Uterus (tissue), 4 donors: ENCODE data around the gene VAC14. TPM values are rescaled to one million over a fixed set of nuclear protein-coding genes. Genes with fewer than 3 reads are reported as not detected.
A peak's percentile ranks its signal among the peaks of the same experiment; 100 is the strongest.

Experiments
- DNase-seq, 2 donors: peaks; one replicate each; pipeline ENCODE4 v3.0.0-alpha.2; 2019 to 2020
- H3K27ac ChIP-seq, 2 donors: fragments of 200-600 bp; sonication (generic); 1 replicate in 1 of 2; 2 replicates in 1 of 2; pipeline ENCODE4 v1.5.1; 2016 to 2018
- H3K27me3 ChIP-seq, 2 donors: fragments of 200-600 bp; sonication (generic); one replicate each; pipeline ENCODE4 v1.5.1; 2018 to 2019; ENCODE audit warnings: control low read depth in 1 of 2
- H3K36me3 ChIP-seq, 2 donors: fragments of 200-600 bp; sonication (generic); one replicate each; pipeline ENCODE4 v1.5.1; 2019; ENCODE audit warnings: control low read depth in 1 of 2
- H3K4me1 ChIP-seq, 2 donors: fragments of 200-600 bp; sonication (generic); one replicate each; pipeline ENCODE4 v1.5.1; 2018 to 2019; ENCODE audit warnings: control low read depth in 1 of 2
- H3K4me3 ChIP-seq, 2 donors: fragments of 200-600 bp; sonication (generic); 1 replicate in 1 of 2; 2 replicates in 1 of 2; pipeline ENCODE4 v1.5.1; 2018 to 2019; ENCODE audit warnings: mild to moderate bottlenecking in 1 of 2
- H3K9me3 ChIP-seq, 2 donors: fragments of 200-600 bp; sonication (generic); one replicate each; pipeline ENCODE4 v1.5.1; 2019; ENCODE audit warnings: control low read depth in 1 of 2
- POLR2A ChIP-seq, 2 donors: fragments of 450-650 bp; IDR thresholded peaks; one replicate each; pipeline ENCODE4 v1.6.1; 2016; ENCODE audit warnings: antibody characterized with exemption in 2 of 2, mild to moderate bottlenecking in 1 of 2, moderate library complexity in 1 of 2
- intact Hi-C: fragments of 100-400 bp; cut with DNase I; formaldehyde crosslinking; loops from one replicate; pipeline ENCODE4 v1.15.1; 2023; ENCODE audit warnings: low total_unique reads
- total RNA-seq, 4 donors: library from RNA; depleted of rRNA in 3 of 4; stranded (reverse); fragments of >200 nt in 3 of 4; gene quantifications; one replicate each; pipeline versions ENCODE4 v1.1.0 to v1.2.4, GENCODE V29; 2014 to 2023
- TF ChIP-seq, protein P1 (sequence below), 4 experiments: fragments of 200-600 bp in 2 of 4; fragments of 450-650 bp in 2 of 4; sonication (generic) in 2 of 4; IDR thresholded peaks; one replicate each; pipeline ENCODE4 v1.5.1; 2016 to 2019; ENCODE audit warnings: antibody characterized with exemption in 4 of 4, mild to moderate bottlenecking in 2 of 4, moderate library complexity in 1 of 4
- donor health status: DM: yes; HTN: yes; CAD: no.

Gene VAC14
- total RNA-seq, 4 donors from 2014 or later: 4.7 to 30.6 (median 17.4) TPM

DNA sequence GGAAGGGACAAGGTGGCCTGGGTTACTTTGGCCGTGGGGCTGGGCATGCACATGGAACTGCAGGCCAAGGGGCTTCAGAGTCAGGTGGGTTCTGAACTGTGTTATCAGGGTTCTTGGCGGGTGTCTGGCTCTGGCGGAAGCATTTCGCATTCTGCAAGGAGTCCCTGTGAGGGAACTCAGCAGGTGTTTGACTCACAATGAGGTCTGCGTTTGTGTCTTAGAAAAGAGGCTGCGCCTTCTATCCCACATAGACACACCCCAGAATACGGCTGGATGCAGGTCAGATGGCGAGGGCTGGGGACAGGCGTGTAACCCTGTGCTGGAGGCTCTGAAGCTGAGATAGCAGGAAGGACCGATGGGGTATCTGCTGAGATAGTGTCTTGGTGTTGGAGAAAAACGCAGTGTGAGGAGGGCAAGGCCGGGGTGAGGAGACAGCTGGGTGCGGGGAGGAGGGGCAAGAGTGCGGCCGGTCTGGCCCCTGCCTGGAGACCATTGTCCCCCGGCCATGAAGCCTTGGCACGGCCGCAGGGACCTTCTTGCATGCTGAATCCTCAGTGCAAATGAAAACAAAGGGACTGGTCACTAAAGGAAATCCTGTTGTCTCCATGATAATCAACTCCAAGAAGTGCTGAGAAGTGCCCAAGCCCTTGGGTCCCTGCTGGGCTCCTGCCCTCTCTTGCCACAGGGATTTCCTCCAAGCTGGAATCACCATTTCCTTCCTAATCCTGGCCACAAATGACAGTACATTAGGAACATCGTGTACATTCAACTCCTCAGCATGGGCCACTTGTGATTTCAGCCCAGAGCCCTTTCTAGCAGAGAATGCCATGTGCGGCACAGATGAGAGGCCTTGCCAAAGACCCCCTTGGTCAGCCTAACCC, 92.4 kb downstream of the VAC14 start:
- Histone ChIP-seq H3K27me3 (no peaks in the 10 kb centered on the region), H3K36me3 (no peaks in the 10 kb centered on the region), H3K27ac (peak overlapping the region; percentile 94 to 96), H3K4me3 (no peak overlapping the region), H3K9me3 (no peaks in the 10 kb centered on the region), H3K4me1 (peaks cover 10 to 15% of the 10 kb centered on the region in 2 donors)
- intact Hi-C loops: no loop called here
- TF ChIP-seq, protein P1, sequence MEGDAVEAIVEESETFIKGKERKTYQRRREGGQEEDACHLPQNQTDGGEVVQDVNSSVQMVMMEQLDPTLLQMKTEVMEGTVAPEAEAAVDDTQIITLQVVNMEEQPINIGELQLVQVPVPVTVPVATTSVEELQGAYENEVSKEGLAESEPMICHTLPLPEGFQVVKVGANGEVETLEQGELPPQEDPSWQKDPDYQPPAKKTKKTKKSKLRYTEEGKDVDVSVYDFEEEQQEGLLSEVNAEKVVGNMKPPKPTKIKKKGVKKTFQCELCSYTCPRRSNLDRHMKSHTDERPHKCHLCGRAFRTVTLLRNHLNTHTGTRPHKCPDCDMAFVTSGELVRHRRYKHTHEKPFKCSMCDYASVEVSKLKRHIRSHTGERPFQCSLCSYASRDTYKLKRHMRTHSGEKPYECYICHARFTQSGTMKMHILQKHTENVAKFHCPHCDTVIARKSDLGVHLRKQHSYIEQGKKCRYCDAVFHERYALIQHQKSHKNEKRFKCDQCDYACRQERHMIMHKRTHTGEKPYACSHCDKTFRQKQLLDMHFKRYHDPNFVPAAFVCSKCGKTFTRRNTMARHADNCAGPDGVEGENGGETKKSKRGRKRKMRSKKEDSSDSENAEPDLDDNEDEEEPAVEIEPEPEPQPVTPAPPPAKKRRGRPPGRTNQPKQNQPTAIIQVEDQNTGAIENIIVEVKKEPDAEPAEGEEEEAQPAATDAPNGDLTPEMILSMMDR (IDR thresholded peaks at IDR 0.05): no peak
- no peak for TF ChIP-seq POLR2A (IDR thresholded peaks at IDR 0.05)
- DNase-seq: no peak

DNA sequence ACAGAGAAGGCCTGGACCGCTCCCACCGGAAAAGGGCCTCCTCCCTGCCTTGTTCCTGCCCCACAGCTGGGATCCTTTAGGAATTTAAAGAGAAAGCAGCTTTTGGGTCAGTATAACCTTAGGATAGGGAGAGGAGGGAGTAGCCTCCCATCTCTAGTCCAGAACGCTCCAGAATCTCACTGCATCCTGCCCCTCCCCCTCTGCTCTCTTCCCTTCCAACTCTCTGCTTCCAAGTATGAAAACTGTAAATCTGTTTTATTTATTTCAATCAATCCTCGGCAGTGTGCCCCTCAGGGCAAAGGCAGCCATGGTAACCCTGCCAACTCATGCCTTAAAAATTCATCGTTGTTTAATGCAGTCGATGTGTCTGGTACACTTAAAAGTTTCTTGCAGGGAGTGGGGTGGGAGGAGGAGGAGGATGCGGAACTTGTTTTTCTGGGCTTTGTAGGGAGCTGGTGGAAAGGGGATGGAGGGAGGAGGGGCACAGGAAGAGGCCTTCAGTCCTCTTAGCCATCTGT, 94.0 kb downstream of the VAC14 start:
- Histone ChIP-seq H3K4me3 (no peak overlapping the region), H3K36me3 (no peaks in the 10 kb centered on the region), H3K27ac (peak overlapping the region; percentile 94 to 96), H3K4me1 (peaks cover 20 to 24% of the 10 kb centered on the region in 2 donors), H3K27me3 (no peaks in the 10 kb centered on the region), H3K9me3 (no peaks in the 10 kb centered on the region)
- DNase-seq: peak; percentile 83 to 95
- intact Hi-C loops: no loop called here
- TF ChIP-seq, protein P1 (IDR thresholded peaks at IDR 0.05): peak in 1 of 4 experiments; percentile 9
- TF ChIP-seq POLR2A (IDR thresholded peaks at IDR 0.05): no peak

DNA sequence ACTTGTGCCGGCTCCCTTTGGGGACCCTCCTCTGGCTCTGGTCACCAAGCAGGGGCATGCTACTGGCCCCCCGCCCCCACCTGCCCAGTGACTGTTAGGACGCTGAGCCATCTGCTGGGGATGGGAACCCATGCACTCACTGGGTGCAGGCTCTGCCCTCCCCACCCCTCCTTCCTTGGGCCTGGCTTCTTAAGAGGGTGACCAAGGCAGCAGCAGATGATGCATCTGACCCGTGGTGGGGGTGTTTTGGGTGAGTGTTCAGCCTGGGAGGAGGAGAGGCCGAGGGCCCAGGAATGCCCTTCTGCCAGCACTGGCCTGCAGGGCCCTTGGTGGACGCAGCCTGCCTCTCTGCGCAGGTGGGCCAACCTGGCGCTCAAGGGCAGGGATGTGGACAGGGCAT, 95.9 kb downstream of the VAC14 start:
- no peak for DNase-seq
- no peak for TF ChIP-seq POLR2A (IDR thresholded peaks at IDR 0.05)
- TF ChIP-seq, protein P1 (IDR thresholded peaks at IDR 0.05): no peak
- Histone ChIP-seq H3K27ac (peak overlapping the region; percentile 94 to 96), H3K27me3 (no peaks in the 10 kb centered on the region), H3K36me3 (no peaks in the 10 kb centered on the region), H3K4me3 (no peak overlapping the region), H3K4me1 (peaks cover 20 to 21% of the 10 kb centered on the region in 2 donors), H3K9me3 (no peaks in the 10 kb centered on the region)
- intact Hi-C loops: no loop called here

DNA sequence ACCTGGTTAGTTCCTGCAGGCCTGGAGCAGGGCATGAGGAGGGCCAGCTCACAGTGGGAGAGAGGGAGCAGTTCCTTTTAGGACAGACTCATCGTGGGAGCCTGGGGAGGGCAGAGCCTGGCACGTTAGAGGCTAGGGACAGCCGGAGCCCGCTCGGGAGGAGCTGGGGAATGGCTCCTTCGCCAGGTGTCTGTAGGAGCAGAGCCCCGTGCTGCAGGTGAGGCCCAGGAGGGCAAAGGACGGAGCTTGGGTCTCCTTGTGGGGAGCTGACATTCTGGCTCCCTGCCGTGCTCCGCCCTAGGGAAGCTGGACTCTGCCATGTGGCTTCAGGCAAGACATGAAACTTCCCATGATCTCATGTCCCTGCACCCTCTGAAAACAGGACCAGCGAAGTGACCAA, 96.4 kb downstream of the VAC14 start:
- H3K27ac ChIP-seq: peak overlapping the region; percentile 94 to 96
- TF ChIP-seq, protein P1 (IDR thresholded peaks at IDR 0.05): no peak
- no peak for TF ChIP-seq POLR2A (IDR thresholded peaks at IDR 0.05)
- H3K9me3 ChIP-seq: no peaks in the 10 kb centered on the region
- intact Hi-C loops: no loop called here
- H3K36me3 ChIP-seq: no peaks in the 10 kb centered on the region
- peaks cover 20 to 21% of the 10 kb centered on the region in 2 donors for H3K4me1 ChIP-seq
- DNase-seq: peak in 1 of 2 donors; percentile 27
- H3K4me3 ChIP-seq: no peak overlapping the region
- no peaks in the 10 kb centered on the region for H3K27me3 ChIP-seq

DNA sequence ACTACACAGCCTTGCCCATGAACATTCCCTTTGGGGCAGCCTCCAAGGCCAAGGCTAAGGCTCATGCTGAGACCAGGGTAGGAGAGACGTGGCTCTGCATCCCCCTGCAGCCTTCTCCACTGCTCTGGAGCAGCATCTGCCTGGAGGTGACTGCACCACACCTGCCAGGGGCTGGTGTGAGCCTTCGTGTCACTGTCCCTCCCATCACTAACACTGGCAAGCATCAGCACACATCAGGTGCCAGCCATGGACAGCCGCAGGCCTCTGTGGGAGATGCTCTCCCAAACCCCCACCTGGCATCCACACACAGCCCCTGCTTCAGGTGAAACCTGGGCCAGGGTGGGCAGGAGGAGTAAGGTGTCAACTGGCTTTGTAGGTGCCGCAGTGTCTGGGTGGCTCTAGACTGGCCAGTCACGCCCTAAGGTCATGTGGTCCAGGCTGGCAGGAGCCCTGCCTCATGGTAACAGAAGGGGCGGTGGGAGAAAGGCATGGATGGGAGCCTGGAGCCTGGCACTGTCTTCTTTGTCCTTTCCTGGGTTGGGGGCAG, 97.0 kb downstream of the VAC14 start:
- no peaks in the 10 kb centered on the region for H3K27me3 ChIP-seq
- H3K4me1 ChIP-seq: peaks cover 20 to 21% of the 10 kb centered on the region in 2 donors
- no peak overlapping the region for H3K4me3 ChIP-seq
- no peak for DNase-seq
- peak in 1 of 2 donors; percentile 0 for TF ChIP-seq POLR2A (IDR thresholded peaks at IDR 0.05)
- TF ChIP-seq, protein P1 (IDR thresholded peaks at IDR 0.05): no peak
- no peaks in the 10 kb centered on the region for H3K36me3 ChIP-seq
- intact Hi-C loops: no loop called here
- H3K9me3 ChIP-seq: no peaks in the 10 kb centered on the region
- H3K27ac ChIP-seq: peak overlapping the region; percentile 94 to 96
